Measurements from ENCODE around the gene SFRP2. TPM values are rescaled to one million over a fixed set of nuclear protein-coding genes. Genes with fewer than 3 reads are reported as not detected.

Gene SFRP2
- total RNA-seq, 2 donors from 2014 or later: 157 to 313 TPM

DNA sequence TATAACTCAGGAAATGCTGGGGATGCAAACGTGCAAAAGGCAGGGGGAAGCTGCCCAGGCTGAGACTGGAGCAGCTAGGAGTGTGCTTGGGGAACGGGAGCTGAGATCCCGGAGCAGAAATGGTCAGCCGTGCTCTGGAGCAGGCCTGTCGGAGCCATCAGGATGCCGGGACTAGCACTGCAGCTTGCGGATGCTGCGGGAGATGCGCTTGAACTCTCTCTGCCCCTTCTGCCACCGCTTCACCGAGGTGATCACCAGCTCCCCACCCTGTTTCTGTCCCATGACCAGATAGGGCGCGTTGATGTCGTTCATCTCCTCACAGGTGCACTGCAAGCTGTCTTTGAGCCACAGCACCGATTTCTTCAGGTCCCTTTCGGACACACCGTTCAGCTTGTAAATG is 7.6 kb downstream of the SFRP2 start:
- no peak for DNase-seq (ENCODE audit: low spot score)
- intact Hi-C loops (cut with DNase I): loop anchor here (10.0 kb wide), 2 partner anchors 534 to 544 kb away; no protein-coding TSS in a partner anchor

DNA sequence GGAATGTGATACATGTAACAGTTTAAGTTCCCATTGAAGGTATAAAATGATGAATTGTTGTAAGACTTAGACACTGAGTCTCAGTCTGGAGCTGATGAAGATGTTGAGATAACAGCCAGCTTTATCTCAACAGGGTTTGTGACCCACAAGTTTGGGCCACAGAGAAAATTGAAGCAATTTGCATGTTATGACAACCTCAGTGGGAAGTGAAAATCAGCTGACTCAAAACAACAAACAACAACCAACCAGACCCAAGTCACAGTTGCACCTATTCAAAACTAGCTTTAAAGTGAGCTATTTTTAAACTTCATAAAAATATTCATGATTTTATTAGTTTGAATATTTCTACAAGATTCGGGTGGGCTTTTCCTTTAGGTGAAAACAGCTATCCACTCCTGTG is 8.0 kb downstream of the SFRP2 start:
- no peak for DNase-seq (ENCODE audit: low spot score)

DNA sequence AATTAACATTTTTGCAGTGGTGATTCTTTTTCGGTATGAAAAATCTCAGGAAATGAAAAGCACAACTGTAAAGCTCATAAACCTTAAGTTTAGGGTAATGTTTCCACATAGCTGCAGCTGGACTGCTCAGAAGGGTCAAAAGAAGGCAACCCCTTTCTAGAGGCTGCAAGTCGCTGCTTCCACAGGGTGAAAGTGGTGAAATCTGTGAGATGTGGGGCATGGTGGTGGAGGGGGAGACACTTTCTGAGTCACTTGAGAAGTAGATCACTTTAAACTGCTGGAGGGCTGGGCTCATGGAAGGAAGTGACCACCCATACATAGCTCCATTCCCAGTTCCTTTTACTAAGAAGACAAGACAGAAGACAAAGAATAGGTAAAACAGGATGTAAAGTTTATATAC is 8.7 kb downstream of the SFRP2 start:
- no peak for DNase-seq (ENCODE audit: low spot score)
- intact Hi-C loops (cut with DNase I): loop anchor here (10.0 kb wide), 2 partner anchors 535 to 545 kb away; no protein-coding TSS in a partner anchor

More for the DNA sequence above, 8.0 kb downstream of the SFRP2 start:
- intact Hi-C loops (cut with DNase I): loop anchor here (10.0 kb wide), 2 partner anchors 534 to 544 kb away; no protein-coding TSS in a partner anchor

DNA sequence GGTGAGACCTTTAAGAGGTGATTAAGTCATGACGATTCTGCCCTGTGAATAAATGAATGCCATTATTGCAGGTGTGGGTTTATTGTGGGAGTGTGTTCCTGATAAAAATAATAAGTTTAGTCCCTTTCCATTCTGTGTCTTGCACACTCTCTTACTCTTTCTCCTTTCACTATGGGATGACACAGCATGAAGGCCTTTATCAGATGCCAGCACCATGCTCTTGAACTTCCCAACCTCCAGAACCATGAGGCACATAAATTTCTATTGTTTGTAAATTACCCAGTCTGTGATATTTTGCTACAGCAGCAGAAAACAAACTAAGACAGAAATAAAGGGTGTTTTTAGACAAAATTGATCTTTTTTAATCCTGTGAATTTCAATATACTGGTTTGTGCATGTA is 10.5 kb downstream of the SFRP2 start:
- intact Hi-C loops (cut with DNase I): no loop called here
- DNase-seq (ENCODE audit: low spot score): no peak

DNA sequence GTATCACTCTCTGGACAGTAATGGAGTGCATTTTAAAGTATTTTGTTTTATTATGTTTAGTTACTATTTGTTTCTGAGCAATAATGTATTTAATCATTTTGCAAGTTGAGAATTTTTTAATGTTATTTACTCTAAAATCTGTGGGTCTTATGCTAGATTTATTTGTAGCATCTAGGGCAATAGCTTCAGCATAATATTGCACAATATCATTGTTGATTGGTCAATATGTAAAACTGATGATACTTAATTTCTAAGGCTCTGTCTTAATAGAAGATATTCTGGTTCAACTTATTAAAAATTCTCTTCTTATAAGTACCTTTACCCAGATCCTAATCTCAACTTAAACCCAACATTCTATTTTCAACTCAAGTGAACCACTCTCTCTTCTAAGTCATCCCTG is 11.5 kb downstream of the SFRP2 start:
- DNase-seq (ENCODE audit: low spot score): no peak
- intact Hi-C loops (cut with DNase I): no loop called here

DNA sequence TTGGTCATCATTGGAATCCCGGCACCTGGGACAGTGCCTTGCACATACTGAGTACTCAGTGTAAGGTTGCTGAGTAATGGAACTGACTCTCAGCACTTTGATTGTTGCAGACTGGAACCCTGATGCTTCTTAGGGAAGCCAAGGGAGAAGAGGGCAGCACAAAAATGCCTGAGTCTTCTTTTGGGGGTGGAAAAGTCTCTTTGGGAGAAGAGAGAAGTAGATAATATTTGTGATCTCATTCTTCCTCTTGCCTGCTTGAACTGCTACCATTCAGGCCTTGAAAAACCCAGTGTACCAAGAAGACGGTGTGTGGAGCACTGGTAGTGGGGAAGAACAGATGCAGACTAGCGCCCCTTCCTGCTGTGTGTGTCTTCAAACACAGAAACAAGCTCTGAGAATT is 12.3 kb downstream of the SFRP2 start:
- DNase-seq (ENCODE audit: low spot score): no peak
- intact Hi-C loops (cut with DNase I): no loop called here

DNA sequence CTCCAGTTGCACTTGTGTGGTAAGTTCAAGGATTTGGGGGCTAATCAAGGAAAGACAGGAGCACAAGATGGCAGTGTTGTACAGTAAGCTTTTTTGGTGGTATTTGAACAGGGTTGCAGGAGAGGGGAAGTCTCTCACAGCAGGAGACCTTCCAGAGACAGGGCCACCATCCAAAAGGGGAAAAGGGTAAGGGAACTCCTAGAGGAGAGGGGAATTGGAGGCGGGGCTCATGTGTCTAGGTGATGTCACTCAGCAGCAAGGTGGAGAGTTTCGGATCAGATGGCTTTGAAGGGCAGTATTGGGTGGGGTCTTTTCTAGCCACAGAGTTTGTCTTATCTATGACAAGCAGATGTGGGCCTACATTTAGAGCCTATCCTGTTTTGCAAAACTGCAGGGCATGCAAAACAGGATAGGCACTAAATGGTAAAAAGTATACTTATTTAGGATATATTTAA is 15.6 kb downstream of the SFRP2 start:
- intact Hi-C loops (cut with DNase I): no loop called here
- DNase-seq (ENCODE audit: low spot score): no peak

DNA sequence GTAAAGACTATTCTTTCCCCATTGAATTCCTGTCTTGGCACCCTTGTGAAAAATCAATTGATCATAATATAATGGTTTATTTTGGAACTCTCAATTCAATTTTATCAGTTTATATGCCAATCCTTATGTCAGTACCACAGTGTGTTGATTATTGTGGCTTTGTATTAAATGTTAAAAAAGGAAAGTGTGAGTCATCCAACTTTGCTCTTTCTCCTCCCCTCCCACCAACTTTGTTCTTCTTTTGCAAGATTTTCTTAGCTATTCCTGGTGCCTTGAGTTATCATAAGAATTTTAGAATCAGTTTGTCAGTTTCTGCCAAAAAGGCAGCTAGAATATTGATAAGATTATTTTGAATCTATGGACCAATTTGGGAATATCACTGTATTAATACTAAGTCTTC is 17.8 kb downstream of the SFRP2 start:
- DNase-seq (ENCODE audit: low spot score): no peak
- intact Hi-C loops (cut with DNase I): no loop called here

DNA sequence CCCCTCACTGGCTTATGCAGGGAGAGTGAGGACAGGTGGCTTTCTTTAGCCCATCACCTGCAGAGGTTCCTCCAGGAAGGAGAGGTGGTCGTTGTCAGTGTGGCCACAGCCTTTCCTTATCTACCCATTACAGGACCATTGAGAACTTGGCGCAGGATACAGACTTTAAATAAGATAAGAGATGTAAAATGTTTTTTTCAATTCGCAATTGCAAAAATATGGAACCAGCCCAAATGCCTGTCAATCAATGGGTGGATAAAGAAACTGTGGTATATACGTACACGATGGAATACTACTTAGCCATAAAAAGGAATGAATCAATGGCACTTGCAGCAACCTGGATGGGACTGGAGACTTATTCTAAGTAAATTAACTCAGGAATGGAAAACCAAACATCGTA is 22.1 kb downstream of the SFRP2 start:
- DNase-seq (ENCODE audit: low spot score): no peak
- intact Hi-C loops (cut with DNase I): no loop called here

DNA sequence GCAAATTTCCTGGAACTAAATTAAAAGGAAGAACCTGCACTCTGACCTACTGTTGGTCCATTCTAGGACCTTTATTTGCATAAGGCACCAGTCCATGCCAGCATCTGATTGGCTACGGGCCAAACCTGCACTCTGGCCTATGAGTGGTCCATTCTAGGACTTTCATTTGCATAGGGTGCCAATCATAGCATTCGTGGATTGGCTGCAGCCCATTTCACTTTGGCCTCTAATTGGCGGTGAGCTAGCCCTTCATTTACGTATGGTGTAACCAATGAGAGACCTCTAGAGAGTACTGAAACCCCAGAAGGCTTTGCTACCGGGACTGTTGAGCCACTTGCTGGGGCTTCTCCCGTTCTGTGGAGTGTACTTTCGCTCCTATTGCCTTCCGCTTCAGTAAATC is 23.0 kb downstream of the SFRP2 start:
- DNase-seq (ENCODE audit: low spot score): no peak
- intact Hi-C loops (cut with DNase I): no loop called here

DNA sequence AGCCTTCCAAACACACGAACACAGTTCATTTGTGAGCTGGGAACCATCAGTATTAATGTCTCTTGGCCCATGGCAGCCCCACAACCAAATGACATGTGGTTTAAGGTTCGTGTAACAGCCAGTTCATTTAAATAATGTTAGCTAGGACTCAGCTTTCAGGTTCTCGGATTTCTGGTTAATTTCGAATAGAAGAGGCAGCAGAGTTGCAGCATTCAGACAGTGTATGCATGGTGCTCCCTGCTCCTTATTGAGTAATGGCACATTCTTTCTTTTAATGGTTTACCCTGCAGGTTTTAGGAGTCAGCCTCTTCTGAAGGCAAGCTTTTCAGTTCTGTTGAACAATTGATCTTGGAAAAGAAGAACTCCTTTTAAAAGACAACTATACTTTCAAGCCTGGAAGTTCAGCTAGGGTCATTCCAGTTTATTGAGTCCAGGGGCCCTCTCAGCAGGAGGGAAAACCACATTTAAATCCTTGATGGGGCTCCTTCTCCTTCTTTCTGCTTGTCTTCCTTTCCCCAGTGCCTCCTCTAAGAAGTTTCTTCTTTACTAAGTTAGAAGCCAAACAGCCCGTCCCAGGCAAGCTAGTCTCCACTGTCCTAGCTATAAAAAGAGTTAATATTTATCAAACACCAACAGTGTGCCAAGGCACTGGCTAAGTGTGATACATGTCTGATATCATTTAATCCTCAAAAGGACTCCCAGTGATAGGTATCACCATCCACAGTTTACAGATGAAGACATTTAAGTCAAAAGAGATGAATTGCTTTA is 24.1 kb downstream of the SFRP2 start:
- intact Hi-C loops (cut with DNase I): no loop called here
- DNase-seq (ENCODE audit: low spot score): no peak

DNA sequence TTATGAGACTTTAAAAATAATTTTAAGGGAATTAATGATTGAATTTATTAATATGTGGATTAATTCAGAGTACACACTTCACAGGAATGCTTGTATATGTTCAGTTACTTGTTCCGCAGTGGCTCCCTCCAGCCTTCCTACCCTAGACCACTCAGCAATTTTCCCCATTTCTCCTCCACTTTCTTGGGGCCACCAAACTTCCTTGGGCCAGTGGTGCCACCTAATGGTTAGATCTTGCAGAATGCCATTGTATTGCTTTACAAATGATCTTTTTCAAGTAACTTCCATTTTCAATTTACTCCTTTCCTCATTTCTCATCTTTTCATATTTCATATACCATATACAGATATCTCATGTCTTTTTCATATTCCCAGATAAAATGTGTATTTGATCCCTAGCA is 25.5 kb downstream of the SFRP2 start:
- intact Hi-C loops (cut with DNase I): no loop called here
- DNase-seq (ENCODE audit: low spot score): no peak

DNA sequence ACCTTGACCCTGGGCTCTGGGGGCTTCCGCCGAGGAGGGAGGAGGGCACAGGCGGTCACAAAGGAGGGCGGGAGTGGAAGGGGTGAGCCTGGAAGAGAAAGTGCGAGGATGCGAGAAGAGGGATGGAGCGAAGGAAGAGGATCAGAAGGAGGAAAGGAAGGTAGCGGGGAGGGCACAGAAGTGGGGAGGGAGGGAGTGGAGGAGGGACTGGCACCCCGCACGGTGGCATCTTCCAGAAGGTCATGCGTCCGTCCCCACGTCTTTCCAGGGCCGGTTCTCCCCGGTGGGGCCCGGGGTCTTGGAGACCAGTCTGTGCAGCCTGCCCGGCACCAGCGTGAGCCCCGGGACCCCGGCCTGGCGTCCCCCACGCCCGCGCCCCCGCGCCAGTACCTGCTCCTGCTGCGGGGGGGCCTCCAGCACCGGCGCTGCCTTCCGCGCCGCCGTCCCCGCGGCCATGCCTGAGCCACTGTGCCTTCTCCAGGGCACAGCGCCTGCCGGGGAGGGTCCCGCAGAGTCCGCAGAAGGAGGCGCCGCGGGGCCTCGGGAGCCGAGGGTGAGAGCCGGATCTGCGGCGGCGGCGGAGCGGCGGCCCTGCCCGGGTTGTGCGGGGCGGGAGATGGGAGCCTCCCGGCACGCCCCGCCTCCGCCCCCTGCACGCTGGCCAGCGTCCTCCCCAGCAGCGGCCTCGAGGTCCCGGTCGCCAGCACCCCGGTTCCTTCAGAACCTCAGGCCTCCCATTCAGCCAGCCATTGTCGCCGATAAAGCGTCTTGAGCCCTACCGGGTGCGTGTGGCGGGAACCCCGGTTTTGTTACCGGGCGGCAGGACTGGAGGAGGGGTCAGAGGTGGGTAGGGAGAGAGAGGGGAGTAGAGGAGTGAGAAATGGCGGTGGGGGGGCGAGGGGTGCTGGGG is 29.2 kb downstream of the SFRP2 start, which contains the start of gene RNF175:
TSS of gene RNF175 (minus strand) at position 618 of the 910 bp plus-strand sequence. CDS start at position 456, 162 bp downstream.
- intact Hi-C loops (cut with DNase I): no loop called here
- no peak for DNase-seq (ENCODE audit: low spot score)

DNA sequence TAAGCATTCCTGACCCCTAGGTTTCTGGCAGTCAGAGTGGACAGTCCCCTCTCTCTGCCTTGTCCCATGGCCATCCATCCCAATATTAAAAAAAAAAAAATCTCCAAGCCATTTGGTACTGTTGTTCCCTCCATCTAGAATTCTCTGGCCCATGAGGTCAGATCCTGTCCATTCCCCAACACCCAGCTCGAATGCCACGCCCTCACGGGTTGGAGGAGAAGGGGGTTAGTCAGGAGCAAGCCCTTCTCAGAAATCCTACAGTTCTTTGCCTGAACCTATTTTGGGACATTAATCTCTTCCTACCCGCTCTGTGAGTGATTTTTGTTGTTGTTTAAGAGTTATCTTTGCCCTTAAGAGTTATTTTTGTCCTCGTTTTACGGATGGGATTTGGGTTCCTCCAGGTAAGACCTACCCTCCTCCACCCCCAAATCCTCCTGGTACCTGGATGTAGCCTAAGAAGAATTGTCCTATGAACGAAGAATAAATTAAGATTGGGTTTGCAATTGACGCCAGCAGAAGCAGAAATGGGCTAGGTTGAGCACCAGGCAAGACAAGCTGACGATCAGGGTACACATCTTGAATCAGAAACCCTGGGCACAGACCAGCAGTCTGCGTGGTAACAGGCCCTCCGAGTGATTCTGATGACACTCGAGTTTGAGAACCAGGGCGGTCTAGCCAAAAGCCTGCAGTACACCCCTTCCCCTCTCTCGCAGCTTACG is 30.0 kb downstream of the SFRP2 start:
- intact Hi-C loops (cut with DNase I): no loop called here
- DNase-seq (ENCODE audit: low spot score): no peak

DNA sequence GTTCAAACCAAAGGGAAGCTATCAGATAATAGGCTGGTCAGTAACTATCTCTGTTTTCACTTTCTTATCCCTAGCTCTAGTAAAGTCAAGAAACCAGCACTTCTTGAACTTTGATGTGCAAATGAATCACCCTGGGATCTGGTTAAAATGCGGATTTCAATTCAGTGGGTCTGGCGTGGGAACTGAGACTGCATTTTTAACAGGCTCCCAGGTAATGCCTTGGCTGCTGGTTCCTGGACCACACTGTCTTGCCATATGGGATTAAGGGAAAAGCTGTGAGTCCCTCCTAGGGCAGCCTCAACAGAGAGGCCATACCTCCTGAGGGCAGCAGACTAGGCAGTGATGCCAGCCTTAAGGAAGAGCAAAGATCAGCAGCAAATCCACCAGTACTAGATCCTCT is 30.7 kb downstream of the SFRP2 start:
- intact Hi-C loops (cut with DNase I): no loop called here
- DNase-seq (ENCODE audit: low spot score): no peak

DNA sequence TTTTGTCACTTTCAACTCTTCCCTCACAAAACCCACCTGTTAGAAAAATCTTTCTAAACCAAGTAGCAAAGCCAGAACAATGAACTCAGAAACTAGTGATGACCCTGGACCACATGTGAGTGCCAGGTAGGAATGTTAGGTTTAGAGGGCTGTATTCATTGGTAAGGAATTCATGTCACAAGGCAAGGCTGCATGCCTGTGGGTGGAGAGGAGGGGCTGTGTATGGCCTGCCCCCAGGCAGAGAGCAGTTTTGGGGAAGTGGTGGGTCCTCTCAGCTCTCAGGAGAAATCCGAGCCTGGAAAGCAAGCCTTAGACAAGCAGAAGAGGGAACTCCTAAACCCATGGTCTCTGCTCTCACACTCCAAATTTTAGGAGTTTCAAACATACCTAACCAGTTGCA is 31.5 kb downstream of the SFRP2 start:
- intact Hi-C loops (cut with DNase I): no loop called here
- DNase-seq (ENCODE audit: low spot score): no peak

DNA sequence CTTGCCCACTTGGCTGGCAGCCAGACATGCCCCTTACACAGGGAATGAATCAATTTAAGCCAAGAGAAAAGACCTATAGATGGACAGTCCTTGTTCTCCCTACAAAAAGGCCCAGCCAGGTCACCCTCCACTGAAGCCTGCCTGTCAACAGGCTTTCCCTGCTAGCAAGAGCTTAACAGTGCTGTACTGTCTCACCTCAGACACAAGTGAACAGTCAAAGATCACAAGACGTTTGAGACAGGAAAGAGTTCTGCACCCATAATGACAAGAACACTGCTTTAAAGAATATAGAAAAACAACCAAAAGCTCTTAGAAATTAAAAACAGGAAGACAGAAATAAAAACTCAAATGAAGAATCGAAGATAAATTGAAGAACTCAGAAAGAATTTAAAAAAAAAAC is 33.7 kb downstream of the SFRP2 start:
- intact Hi-C loops (cut with DNase I): no loop called here

DNA sequence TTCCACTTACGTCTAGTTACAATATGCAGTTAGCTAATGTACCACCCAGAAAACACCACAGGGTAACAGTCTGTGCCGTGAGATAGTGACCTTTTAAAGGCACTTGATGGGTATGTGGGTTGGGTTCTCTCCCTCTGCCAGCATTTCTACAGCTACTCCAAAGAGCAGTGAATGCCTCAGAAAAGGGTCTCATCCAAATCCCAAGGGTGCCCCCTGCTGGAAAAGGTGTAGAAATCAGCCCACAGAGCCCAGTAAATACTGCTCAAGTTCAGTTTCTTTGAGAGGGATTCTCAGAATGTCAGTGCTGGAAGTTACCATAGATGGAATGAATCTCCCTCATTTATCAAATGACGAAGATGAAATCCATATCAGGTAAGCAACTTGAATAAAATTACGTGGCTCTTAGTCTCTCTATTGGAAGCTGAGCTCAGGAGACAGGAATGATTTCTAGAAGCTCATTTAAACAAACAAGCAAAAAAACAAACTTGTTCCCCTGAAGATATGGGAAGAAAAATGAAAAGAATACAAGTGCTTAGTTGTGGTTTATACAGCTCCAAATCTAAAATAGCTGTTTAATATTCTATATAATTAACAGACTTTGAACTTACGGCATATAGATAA is 38.6 kb downstream of the SFRP2 start:
- DNase-seq (ENCODE audit: low spot score): no peak
- intact Hi-C loops (cut with DNase I): no loop called here

More for the DNA sequence above, 33.7 kb downstream of the SFRP2 start:
- no peak for DNase-seq (ENCODE audit: low spot score)

DNA sequence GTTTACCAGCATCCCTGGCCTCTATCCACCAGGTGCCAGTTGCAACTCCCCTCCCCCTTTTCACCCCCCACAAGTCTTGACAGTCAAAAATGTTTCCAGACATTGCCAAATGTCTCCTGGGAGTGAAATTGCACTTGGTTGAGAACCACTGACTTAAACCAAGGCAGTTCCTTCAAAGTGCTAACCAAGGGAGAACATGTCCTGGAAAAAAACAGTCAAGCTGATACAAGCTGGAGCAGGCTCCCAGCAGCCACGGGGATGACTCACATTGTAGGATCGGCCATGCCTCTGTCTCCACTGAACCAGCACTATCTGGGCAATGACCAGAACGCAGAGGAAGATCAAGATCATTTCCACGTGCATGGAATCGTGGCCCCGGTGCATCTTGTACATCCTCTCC is 40.5 kb downstream of the SFRP2 start:
- intact Hi-C loops (cut with DNase I): loop anchor here (5.0 to 10.0 kb wide), 2 partner anchors 106 to 114 kb away; no protein-coding TSS in a partner anchor
- DNase-seq (ENCODE audit: low spot score): peak; percentile 90

All from posterior vena cava (tissue), 2 donors.